Measurements from ENCODE around the gene NUP62.

- TF ChIP-seq EZH2phosphoT487 (IDR thresholded peaks at IDR 0.05; ENCODE audit: borderline replicate concordance, low read depth) (no peak), CTCF (IDR thresholded peaks at IDR 0.05) (no peak), PBX3 (IDR thresholded peaks at IDR 0.05) (no peak), FOXM1 (IDR thresholded peaks at IDR 0.05; ENCODE audit: low read depth) (no peak), RFX5 (IDR thresholded peaks at IDR 0.05; ENCODE audit: low read length) (no peak), REST (IDR thresholded peaks at IDR 0.05; ENCODE audit: low read depth, low read length) (no peak)
Observed at GRCh38 chr19:49883094-49883493, 46.2 kb downstream of the NUP62 start.

Data from SK-N-SH (cell line).